Fibroblast of lung (primary cell): ENCODE measurements around the gene CACYBP. TPM values are rescaled to one million over a fixed set of nuclear protein-coding genes. Genes with fewer than 3 reads are reported as not detected.
A peak's percentile ranks its signal among the peaks of the same experiment; 100 is the strongest.

Experiments used
- DNase-seq, 2 donors: peaks; one replicate each; pipeline versions ENCODE4 v3.0.0 to v3.0.0-alpha.2; 2010; ENCODE audit warnings: low read depth in 2 of 2
- H2AFZ ChIP-seq: 2 replicates; pipeline ENCODE4 v1.5.1; 2012; ENCODE audit warnings: low read length, control low read depth, inconsistent platforms
- H3K27ac ChIP-seq: 2 replicates; pipeline ENCODE4 v1.5.1; 2011; ENCODE audit warnings: low read length, control low read depth; ENCODE audit not compliant: insufficient read depth
- H3K27me3 ChIP-seq: 2 replicates; pipeline ENCODE4 v1.5.1; 2011; ENCODE audit warnings: mild to moderate bottlenecking, low read length; ENCODE audit not compliant: control insufficient read depth, insufficient read depth
- H3K36me3 ChIP-seq: 2 replicates; pipeline ENCODE4 v1.5.1; 2011; ENCODE audit warnings: low read length; ENCODE audit not compliant: control insufficient read depth, insufficient read depth
- H3K4me1 ChIP-seq: 2 replicates; pipeline ENCODE4 v1.5.1; 2011; ENCODE audit warnings: low read length; ENCODE audit not compliant: control insufficient read depth, insufficient read depth; ENCODE audit errors: extremely low read depth
- H3K4me2 ChIP-seq: 2 replicates; pipeline ENCODE4 v1.5.1; 2011; ENCODE audit warnings: low read length, control low read depth; ENCODE audit not compliant: insufficient read depth; ENCODE audit errors: extremely low read depth
- H3K4me3 ChIP-seq, 4 experiments: fragments of 200-600 bp in 1 of 4; sonication (generic) in 1 of 4; replicated peaks in 1 of 4; 2 replicates each; pipeline ENCODE4 v1.5.1; 2011 to 2016; ENCODE audit warnings: low read length in 4 of 4, low read depth in 3 of 4, mild to moderate bottlenecking in 3 of 4, control low read depth in 2 of 4, inconsistent platforms in 1 of 4, mixed read lengths in 1 of 4; ENCODE audit not compliant: insufficient read depth in 1 of 4; ENCODE audit errors: control extremely low read depth in 1 of 4
- H3K79me2 ChIP-seq: 2 replicates; pipeline ENCODE4 v1.5.1; 2012; ENCODE audit warnings: mild to moderate bottlenecking, low read length, inconsistent platforms; ENCODE audit not compliant: control insufficient read depth, insufficient read depth
- H3K9ac ChIP-seq: 2 replicates; pipeline ENCODE4 v1.5.1; 2011; ENCODE audit warnings: mild to moderate bottlenecking, low read length, control low read depth; ENCODE audit not compliant: insufficient read depth
- H3K9me3 ChIP-seq: 2 replicates; pipeline ENCODE4 v1.5.1; 2012; ENCODE audit warnings: low read depth, low read length; ENCODE audit not compliant: control insufficient read depth, insufficient read depth
- H4K20me1 ChIP-seq: 2 replicates; pipeline ENCODE4 v1.5.1; 2011; ENCODE audit warnings: low read length; ENCODE audit not compliant: control insufficient read depth, insufficient read depth; ENCODE audit errors: extremely low read depth
- EZH2 ChIP-seq: IDR thresholded peaks from 2 replicates; pipeline ENCODE4 v1.5.1; 2012; ENCODE audit warnings: low read length, control low read depth, mild to moderate bottlenecking; ENCODE audit errors: missing control alignments
- polyA plus RNA-seq, 2 donors: library from polyadenylated mRNA; depleted of rRNA in 1 of 2; stranded (reverse) in 1 of 2; unstranded in 1 of 2; fragments of >200 nt; gene quantifications; 2 replicates each; pipeline ENCODE4 v1.2.1, GENCODE V29; 2011 to 2012; ENCODE audit warnings: missing spikeins in 1 of 2
- total RNA-seq: library from RNA; depleted of rRNA; stranded (reverse); fragments of >200 nt; gene quantifications from 2 replicates; pipeline ENCODE4 v1.2.1, GENCODE V29; 2014
- TF ChIP-seq, protein P1 (sequence below), 2 donors: IDR thresholded peaks in 1 of 2; conservative IDR thresholded peaks in 1 of 2; 1 replicate in 1 of 2; 2 replicates in 1 of 2; pipeline ENCODE4 v1.5.1; 2011 to 2012; ENCODE audit warnings: low read length in 2 of 2, control low read depth in 1 of 2, inconsistent platforms in 1 of 2, low read depth in 1 of 2, mild to moderate bottlenecking in 1 of 2

The CACYBP gene
- total and polyA plus RNA-seq, 2 donors (not counting 1 experiment from before 2014, with no cell fraction given), result 55.6 to 238 TPM

- peaks cover 7% of the 10 kb centered on the region for H3K4me1 ChIP-seq
- no peak overlapping the region for H3K27ac ChIP-seq
- H3K36me3 ChIP-seq, result no peaks in the 10 kb centered on the region
- DNase-seq, result no peak
- peaks cover 71% of the 10 kb centered on the region for H3K79me2 ChIP-seq
- H3K4me3 ChIP-seq, result no peak overlapping the region
- H3K9ac ChIP-seq, result no peak overlapping the region
- no peaks in the 10 kb centered on the region for H4K20me1 ChIP-seq
- H2AFZ ChIP-seq, result no peak overlapping the region
- H3K4me2 ChIP-seq, result no peak overlapping the region
- H3K9me3 ChIP-seq, result no peaks in the 10 kb centered on the region
- no peaks in the 10 kb centered on the region for H3K27me3 ChIP-seq
- TF ChIP-seq, protein P1, sequence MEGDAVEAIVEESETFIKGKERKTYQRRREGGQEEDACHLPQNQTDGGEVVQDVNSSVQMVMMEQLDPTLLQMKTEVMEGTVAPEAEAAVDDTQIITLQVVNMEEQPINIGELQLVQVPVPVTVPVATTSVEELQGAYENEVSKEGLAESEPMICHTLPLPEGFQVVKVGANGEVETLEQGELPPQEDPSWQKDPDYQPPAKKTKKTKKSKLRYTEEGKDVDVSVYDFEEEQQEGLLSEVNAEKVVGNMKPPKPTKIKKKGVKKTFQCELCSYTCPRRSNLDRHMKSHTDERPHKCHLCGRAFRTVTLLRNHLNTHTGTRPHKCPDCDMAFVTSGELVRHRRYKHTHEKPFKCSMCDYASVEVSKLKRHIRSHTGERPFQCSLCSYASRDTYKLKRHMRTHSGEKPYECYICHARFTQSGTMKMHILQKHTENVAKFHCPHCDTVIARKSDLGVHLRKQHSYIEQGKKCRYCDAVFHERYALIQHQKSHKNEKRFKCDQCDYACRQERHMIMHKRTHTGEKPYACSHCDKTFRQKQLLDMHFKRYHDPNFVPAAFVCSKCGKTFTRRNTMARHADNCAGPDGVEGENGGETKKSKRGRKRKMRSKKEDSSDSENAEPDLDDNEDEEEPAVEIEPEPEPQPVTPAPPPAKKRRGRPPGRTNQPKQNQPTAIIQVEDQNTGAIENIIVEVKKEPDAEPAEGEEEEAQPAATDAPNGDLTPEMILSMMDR (conservative IDR thresholded peaks at IDR 0.05 in 1 of 2, IDR thresholded peaks at IDR 0.05 in 1 of 2; ENCODE audit: low read depth in 1 of 2, low read length in 2 of 2), result no peak
- TF ChIP-seq EZH2, result no peak
These were observed 3.8 kb downstream of the CACYBP start for GRCh38 chr1:175003521-175003920.

DNA sequence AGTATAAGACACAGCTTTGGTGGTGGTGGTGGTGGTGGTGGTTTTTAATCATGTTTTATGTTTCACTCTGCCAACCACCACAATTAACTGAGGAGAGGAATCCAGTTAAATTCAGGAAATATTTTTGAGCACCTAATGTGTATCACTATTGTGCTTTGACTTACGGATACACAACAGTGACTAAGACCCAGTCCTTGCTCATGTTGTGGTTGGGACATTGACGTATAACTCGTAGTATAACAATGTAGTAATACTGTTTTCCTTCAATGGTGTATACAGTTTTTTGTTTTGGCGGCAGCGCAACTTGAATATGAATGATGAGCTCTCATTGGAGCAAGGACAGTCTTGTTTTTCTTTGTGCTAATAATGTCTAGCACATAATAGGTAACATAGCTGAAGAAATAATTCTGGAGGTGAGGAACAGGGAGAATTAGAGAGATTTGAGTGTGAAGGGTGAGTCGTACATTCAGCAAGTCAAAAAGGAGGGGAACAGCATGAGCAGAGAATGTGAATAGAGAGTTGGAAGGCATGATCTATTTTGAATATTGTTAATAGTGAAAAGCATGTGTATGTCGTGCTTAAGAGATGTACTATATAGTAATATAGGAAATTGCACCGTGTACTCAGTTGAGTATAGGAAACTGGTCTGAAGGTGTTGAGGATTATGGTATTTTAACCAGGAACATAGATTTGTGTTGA is 5.5 kb downstream of the CACYBP start:
- Histone ChIP-seq H4K20me1 (no peaks in the 10 kb centered on the region), H3K9me3 (no peaks in the 10 kb centered on the region), H3K79me2 (peaks cover 68% of the 10 kb centered on the region), H3K4me3 (no peak overlapping the region), H2AFZ (no peak overlapping the region), H3K36me3 (peaks cover under 1% of the 10 kb centered on the region), H3K4me2 (no peak overlapping the region), H3K9ac (no peak overlapping the region), H3K27me3 (no peaks in the 10 kb centered on the region), H3K4me1 (peaks cover 5% of the 10 kb centered on the region), H3K27ac (no peak overlapping the region)
- TF ChIP-seq EZH2, result no peak
- TF ChIP-seq, protein P1 (conservative IDR thresholded peaks at IDR 0.05 in 1 of 2, IDR thresholded peaks at IDR 0.05 in 1 of 2; ENCODE audit: low read depth in 1 of 2, low read length in 2 of 2), result no peak
- DNase-seq, result peak in 1 of 2 donors; percentile 63

DNA sequence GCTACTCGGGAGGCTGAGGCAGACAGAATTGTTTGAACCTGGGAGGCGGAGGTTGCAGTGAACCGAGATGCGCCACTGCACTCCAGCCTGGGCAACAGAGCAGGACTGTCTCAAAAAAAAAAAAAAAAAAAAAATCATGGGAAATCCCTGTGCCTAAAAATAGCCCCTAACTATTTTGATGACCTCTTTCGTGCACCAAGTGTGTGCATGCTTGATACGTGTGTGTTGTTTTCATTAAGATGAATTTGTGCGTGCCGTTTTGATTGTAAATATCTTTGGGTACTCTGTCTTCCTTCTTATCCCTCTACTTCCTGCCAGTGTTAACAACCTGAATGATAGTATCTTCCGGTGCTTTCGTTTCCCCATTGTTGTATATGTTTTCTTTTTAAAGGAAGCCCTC is 9.8 kb downstream of the CACYBP start:
- peaks cover 26% of the 10 kb centered on the region for H3K79me2 ChIP-seq
- no peak overlapping the region for H3K4me2 ChIP-seq

More for the DNA sequence above, 9.8 kb downstream of the CACYBP start:
- Histone ChIP-seq H3K27ac (no peak overlapping the region), H3K27me3 (no peaks in the 10 kb centered on the region), H3K36me3 (peaks cover 11% of the 10 kb centered on the region), H2AFZ (no peak overlapping the region), H3K4me1 (no peaks in the 10 kb centered on the region), H4K20me1 (no peaks in the 10 kb centered on the region), H3K4me3 (no peak overlapping the region), H3K9ac (no peak overlapping the region), H3K9me3 (no peaks in the 10 kb centered on the region)
- no peak for DNase-seq
- TF ChIP-seq, protein P1 (conservative IDR thresholded peaks at IDR 0.05 in 1 of 2, IDR thresholded peaks at IDR 0.05 in 1 of 2; ENCODE audit: low read depth in 1 of 2, low read length in 2 of 2), result no peak
- TF ChIP-seq EZH2, result no peak
